NCI-H2029 (cell line): ENCODE results near the gene TNS1.
A peak's percentile ranks its signal among the peaks of the same experiment; 100 is the strongest.
"Not testable (repeated sequence)": the region's sequence is repeated elsewhere in the genome, so short reads cannot be mapped to it uniquely, and the experiment has no call there.

Source experiments
- DNase-seq: peaks from one replicate; lab custom pipeline; 2025; lab: John Stamatoyannopoulos, UW

Gene TNS1

DNA sequence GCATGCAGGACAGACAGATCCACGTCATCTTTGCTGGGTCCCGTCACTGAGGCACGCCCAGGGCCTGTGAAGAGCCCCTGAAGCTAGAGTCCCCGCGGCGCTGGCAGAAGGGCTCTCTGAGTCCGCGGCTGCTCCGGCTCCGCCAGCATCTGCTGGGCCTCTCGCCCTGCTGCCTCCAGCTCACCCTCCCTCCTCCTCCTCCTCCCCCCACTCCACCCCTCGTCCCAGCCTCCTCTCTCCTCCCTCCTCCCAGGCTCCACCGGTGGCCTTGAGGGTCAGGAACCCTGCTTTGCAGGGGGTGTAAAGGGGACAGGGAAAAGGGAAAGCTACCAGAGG, at the start of gene TNS1:
TNS1 (minus strand) TSS at position 151 of the 336 bp plus-strand sequence; CDS start at position 28, 123 bp downstream.
- no peak for DNase-seq

DNA sequence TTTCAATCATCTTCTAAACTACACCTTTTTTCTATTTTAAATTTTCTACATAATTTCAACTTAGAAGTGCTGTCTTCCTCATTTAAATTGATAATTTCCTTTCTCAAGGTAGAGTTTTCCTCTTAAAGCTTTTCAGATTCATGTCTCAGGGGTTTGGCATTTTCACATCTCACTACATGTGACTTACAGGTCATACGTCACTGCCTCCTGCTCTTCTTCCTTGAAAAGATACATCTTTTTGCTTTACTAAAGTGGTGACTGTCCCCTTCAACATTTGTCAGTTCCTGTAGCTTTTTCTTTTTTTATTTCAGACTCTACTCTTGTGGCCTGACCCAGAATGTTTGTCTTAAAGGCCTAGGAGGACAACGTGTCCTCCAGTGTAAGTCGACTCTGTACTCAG, 49.1 kb upstream of the TNS1 start:
- DNase-seq: no peak

DNA sequence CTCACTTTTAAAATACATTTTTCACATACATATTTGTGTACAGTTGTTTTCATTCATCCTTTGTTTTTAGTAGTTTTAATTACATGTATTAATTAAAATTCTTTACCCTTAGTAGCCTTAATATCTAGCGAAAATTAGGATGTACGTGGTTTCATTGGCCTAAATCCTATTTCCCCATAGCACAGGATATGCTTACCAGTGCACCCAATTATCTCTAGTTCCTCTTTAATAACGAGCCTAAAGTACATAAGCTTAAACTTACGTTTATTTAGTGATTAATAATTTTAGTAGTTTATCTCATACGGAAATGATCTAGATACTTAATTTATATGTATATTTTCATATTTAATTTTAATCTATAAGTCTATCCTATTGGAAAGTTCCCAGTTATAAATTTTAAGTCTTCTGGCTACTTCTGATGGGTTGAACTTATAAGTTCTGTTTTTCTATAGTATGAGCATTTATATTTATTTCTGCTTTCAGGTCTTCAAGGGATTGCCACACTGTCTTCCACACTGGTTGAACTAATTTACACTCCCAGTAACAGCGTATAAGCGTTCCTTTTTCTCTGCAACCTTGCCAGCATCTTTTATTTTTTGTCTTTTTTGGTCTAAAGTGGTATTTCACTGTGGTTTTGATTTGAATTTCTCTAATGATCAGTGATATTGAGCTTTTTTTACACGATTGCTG, 44.9 kb upstream of the TNS1 start:
- no peak for DNase-seq

DNA sequence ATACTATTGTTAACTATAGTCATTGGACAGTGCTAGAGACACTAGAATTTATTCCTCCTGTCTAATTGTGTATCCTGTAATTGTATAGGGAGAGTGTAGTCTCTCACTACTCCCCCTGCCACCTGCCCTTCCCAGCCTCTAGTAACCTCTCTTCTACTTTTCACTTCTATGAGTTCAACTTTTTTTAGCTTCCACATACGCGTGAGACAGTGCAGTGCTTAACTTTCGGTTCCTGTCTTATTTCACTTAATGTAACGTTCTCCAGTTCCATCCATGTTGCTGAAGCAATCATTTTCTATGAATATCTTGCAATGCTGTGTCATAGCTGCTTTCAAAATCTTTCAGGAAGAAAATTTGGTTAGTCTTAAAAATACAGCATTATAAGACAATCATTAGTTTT, 43.4 kb upstream of the TNS1 start:
- no peak for DNase-seq

DNA sequence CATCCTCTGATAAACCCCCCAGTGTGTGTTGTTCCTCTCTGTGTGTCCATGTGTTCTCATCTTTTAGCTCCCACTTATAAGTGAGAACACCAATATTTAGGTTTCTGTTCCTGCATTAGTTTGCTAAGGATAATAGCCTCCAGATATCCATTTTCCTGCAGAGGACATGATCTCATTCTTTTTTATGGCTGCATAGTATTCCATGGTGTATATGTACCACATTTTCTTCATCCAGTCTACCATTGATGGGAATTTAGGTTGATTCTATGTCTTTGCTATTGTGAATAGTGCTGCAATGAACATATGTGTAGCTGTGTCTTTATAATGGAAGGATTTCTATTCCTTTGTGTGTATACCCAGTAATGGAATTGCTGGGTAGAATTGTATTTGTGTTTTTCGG, 41.8 kb upstream of the TNS1 start:
- not testable (repeated sequence) for DNase-seq

DNA sequence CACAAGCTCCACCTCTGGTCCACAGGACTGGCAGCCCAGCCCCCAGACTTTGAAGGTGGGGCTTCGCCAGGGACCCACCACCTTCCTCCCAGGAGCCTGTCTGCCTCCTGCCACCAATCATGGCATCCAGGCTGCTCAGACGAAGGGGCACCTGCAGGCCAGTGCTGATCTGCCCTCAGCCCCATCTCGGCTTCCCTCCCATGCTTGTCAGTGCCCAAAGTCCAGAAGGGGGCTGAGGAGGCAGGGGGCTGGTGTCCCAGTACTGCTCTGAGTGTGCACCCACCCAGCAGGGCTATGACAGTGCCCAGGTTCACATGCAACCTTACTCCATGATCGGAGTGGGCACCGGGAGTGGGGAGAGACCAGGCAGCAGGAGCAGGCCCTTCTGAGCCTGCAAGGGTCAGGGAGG, 40.9 kb upstream of the TNS1 start:
- no peak for DNase-seq

DNA sequence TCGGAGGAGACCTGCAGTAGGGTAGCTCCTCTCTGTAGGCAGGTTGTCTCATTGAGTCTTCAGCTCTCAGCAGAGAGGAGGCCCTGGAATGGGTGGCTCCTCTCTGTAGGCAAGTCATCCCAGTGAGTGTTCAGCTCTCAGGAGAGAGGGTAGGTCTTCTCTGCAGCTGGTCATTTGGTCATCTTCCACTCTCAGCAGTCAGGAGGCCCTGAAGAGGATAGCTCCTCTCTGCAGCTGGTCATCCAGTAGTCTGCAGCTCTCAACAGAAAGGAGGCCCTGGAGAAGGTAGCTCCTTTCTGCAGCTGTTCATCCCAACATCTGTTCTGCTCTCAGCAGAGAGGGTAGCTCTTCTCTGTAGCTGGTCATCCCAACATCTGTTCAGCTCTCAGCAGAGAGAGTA, 40.3 kb upstream of the TNS1 start:
- DNase-seq: no peak

DNA sequence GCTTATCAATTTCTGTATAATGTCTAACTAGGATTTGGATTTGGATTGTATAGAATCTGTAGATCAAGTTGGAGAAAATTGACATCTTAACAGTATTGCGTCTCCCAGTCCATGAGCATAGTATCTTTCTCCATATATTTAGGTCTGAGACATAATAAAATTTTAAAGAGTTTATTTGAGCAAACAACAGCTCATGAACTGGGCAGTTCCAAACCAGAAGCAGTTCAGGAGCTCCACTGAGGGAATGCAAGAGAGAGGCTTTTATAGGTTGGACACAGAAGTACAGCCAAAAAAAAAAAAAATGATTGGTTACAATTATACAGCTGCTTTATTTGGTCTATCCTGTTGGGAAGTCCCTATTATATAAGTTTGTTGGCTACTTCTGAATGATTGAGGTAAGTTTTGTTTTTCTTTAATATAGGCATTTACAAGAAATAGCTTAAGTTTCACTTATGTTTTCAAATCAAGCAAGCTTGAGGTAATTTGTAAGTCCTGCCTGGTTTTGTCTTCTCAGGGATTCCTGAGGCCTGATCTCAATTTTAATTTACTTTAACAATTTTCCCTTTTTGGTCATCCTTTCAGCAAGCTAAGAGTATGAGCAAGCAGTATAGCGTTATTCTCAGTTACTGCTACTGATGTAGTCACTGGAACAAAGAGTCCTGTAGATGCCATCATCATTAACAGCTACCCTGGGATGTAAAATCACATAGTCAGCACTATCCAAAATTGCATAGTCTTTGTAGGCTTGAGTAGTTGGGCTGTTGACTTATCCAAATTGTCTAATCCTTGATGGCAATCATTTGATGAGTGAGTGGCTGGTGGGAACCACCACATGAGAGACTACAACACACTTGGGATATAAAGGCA, 38.7 kb upstream of the TNS1 start:
- no peak for DNase-seq

DNA sequence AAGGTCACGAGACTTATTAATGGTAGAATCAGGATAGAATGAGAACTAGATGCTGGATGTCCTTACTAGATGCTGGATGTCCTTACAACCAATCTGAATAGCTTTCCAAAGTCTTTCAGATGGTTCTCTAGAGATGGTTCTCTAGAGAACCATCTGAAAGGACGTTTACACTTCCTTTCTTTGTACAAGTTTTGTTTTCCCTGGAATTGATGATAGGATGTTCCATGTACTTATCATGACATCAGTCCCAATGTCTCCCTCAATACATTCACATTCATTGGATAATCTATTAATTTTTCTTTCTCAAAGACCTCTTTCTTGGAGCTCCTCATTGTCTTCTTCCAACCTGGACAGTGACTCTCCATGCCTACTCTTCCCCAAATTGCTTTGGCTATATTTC, 38.1 kb upstream of the TNS1 start:
- DNase-seq: no peak

DNA sequence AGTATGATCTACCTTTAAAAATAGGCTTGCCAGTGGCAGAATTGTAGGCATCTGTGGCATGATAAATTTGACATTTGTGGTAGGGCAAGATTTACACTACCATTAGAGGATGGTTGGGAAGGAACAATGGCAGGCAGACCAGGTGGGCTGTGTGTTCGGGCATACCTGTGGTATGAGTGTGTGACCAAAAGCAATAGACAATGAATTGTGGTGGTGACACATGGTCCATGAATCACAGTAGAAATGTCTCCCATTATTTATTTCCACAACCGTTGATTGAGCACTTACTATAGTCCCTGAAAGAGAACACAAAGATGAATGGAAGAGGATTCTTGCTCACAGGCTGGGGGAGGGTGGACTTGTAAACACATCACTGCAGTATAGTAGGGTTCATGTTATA, 36.4 kb upstream of the TNS1 start:
- DNase-seq: no peak

DNA sequence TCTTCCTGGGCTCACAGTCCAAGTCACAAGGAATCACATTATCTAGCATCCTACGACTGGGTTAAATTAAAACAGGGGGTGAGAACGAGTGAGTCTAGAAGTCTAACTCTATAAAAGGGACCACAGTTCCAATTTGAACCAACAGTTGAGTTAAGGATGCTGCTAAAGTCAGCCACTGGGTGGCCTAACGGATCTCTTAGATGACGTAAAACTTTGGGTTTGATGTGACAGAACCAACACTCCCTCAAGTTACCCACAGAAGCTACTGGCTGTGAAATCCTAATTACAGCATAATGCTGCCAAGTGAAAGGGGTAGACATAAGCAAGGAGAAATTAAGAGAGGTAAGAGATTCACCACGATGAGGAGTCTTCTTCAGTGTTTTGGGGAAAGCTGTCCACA, 33.6 kb upstream of the TNS1 start:
- no peak for DNase-seq

DNA sequence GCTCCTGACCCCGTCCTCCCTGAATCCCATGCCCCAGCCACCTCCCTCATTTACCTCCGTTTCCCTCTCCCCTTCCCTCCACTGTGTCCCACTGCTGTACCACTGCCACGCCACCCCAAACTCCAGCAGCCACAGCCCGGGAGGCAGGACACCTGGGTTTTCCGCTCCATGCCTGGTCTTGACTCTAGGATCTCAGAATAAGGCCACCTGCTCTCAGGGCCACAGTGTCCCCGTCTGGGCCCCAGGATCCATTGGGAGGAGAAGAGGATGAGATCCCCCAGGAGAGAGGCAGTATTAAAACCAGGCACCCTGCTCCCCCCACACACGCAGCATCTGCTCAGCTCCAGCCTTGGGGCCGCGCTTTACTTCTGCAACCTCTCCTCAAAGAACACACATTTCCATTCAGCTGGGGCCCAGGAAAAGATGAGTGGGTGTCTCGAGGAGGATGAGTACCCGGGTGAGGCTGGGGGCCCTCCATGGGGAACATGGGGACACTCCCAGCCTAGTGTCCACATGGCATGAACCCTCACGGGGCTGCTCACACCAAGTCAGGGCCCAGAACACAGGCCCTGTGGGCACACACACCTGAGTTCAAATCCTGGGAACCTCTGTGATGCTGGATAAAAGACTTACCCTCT, 32.8 kb upstream of the TNS1 start:
- no peak for DNase-seq

DNA sequence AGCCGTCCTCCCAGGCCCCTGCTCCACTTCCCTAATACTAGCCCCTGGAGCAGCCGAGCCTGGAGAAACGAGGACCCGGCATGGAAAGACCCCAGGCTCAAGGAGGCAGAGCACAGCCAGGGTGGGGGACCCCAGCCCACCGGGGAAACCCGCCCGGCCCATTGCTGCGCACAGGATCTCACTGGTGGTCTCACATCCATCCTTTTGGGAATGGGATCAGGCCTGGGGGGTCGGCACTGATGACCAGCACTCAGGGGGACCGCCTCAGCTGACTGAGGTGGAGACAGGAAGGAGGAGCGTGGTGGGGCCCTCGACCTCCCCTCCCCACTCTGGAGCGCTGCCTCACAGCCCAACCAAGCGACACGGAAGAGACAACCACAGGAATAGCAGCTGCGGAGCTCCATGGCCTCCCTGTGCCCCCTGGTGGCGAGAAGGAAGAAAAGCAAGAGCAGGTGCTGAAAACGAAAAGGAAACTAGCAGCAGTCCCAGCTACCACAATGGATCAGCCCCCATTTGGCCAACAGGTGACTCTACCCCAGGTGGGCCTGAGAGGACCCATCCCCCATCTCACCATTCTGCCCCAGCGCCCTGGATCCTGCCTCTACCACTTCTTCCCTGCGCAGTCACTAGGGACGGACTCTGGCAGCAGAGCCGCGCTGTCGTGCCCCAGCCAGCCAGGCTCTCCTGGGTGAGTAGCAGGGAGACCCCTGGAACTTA, 31.9 kb upstream of the TNS1 start:
- DNase-seq: peak; percentile 34

DNA sequence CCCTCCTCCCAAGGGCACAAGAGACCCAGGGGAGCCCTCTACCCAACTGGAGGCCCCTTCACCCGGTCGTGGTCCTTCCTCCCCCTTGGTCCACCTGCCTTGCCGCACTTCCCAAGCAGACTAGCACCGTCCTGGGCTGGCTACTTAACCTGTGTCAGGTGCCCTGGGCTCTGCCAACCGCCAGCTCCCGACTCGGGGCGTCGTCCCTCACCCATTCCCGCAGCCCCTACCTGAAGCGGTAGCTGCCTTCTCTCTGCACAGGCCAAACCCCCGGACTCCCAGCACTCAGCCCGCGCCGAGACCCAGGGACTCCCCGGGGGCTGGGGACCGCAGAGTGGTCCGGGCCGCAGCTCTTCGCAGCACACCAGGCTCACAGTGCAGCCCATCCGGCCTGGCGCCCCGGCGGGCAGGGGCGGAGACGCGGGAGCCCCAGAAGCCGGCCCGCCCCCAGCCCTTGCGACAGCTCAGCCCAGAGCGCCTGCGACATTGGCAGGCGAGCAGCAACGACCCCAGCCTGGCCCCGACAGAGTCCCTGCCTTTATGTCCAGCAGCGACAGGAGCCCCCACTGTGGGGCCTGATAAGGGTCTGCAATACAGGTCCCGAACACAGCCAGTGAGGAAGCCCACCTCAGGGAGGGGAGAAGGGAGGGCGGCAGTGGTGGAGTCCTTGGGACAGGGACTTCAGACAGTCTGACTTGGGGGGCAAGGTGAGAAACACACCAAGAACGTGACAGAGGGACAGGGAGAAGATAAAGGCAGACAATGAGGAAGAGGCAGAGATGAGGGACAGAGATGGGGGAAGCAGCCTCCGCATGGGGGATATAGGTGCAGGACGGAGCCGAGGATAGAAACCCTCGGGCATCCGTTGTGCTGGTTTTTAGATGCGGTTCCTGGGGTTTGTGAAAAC, 31.0 kb upstream of the TNS1 start:
- DNase-seq: no peak

DNA sequence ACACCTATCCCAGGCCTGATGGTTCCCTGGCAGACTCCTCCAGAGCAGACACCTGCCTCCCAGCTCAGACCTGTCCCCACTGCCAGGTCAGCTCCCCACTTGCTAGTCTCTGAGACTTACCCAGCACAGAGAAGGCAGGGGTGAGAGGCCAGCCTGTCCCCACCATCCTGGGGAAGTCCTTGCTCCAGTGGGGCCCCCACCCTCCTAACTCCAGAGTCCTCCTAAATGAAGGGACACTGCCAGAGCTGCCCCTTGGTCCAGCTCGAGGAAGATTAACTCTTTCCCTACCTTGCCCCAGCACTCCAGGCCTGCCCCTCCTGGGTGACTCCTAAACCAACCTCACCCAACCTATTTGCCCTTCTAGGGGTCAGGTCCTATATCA, 30.4 kb upstream of the TNS1 start:
- no peak for DNase-seq

DNA sequence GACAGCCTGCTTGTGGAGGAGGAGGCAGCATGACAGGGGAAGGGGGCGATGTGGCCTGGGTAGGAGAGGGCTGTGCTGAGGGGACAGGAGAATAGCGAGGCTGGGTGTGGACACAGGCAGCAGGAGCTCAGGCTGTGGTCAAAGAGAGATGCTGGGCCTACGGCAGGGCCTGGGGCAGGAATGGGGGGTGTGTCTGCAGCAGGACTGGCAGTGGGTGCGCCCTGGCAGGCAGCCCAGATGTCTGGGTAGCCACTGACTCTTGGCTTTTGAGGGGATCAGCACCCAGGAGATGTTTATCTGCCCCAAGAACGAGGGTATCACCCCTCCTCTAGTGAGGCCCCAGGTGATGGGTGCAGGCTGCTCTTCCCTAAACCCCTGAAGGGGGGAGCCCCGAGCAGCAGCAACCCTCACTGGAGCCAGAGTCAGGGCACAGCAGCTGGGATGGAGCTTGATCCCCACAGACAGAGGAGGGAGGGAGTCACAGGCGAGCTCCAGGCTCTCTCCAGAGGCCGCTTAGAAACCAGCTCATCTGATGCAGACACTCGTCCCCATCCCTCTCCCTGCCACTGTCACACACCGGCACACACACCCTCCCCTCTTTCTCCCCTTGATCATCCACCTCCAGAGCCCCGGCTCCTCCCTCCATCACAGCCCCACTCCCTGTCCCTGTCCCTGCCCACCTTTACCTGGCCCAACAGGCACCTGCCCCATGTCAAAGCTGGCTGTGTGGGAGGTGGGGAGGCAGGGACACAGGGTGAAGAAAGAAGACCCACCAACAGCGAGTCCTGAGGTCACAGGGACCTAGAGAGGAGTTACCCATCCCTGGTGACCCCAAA, 29.8 kb upstream of the TNS1 start:
- DNase-seq: no peak

DNA sequence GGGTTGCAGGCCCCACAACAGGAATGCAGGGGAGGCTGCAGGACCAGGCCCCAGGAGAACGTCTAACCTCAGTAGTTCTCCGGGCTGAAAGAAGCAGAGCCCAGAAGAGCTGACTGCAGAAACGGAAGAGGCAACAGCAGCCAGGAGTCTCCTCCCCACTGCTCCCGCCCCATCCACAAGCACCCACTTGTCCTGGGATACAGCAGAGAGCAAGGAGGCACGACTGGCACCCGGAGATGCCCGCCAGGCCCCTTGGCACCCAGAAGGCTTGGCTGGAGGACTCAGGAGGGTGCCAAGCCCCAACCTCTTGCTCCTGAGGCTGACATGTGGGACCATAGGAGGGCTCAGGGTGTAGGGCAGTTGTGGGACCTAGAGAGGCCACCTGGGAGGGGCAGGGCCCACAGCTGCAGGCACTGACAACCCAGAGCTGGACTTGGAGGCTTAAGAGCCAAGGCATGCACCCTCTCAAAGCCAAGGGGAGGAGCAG, 29.0 kb upstream of the TNS1 start:
- no peak for DNase-seq

DNA sequence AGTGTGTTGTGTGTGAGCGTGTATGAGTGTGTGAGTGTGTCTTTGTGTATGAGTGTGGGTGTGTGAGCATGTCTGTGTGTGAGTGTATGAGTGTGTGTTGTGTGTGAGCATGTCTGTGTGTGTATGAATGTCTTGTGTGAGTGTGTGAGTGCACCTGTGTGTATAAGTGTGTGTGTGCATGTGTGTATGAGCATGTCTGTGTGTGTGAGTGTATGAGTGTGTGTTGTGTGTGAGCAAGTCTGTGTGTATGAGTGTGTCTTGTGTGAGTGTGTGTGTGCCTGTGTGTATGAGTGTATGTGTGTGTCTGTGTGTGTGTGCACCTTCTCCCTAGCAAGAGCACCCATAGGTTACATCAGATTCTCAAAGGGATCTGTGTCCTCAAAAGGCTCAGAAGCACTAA, 28.5 kb upstream of the TNS1 start:
- DNase-seq: no peak

DNA sequence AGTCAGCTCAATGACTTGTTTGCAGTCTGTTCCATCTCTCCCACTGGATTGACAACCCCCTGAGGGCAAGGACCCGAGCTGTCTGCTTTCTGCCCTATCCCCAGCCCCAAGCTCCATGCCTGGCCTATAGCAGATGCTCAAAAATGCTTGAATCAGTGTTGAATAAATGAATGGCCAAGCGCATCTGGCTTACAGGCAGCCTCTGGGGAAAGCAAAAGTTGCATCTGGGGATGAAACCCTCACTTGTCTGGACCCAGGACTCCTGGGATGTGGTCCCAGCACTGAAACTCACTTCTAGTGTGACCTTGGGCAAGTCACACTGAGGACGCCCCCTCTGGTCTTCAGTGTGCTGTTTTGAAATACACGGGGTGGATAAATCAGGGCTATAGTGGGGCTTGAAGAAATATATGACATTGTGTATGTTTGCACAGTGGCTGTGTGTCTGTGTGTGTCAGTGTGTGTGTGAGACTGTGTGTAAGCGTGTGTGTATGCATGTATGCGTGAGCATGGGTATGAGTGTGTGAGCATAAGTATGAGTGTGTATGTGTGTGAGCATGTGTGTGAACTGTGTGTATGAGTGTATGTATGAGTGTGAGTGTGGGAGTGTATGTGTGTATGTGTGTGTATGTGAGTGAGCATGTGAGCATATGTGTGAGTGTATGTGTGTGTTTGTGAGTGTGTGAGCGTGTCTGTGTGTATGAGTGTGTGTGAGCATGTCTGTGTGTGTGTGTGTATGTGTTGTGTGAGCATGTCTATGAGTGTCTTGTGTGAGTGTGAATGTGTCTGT, 27.8 kb upstream of the TNS1 start:
- no peak for DNase-seq
